Hepatocyte (in vitro differentiated cells): ENCODE measurements around the gene ACAP3.

Experiments used
- EZH2 ChIP-seq: fragments of 200-600 bp; sonication (generic); IDR thresholded peaks from 2 replicates; pipeline ENCODE4 v1.6.1; 2016; ENCODE audit warnings: antibody characterized with exemption, mild to moderate bottlenecking, borderline replicate concordance
- EZH2phosphoT487 ChIP-seq: fragments of 200-600 bp; sonication (generic); IDR thresholded peaks from one replicate; pipeline ENCODE4 v1.6.1; 2018; ENCODE audit warnings: antibody characterized with exemption, mild to moderate bottlenecking, low read depth, moderate library complexity; ENCODE audit not compliant: unreplicated experiment, severe bottlenecking
- TF ChIP-seq, protein P1 (sequence below): fragments of 200-600 bp; sonication (generic); IDR thresholded peaks from 2 replicates; pipeline ENCODE4 v1.5.1; 2016; ENCODE audit warnings: antibody characterized with exemption, mild to moderate bottlenecking; ENCODE audit not compliant: poor library complexity

DNA sequence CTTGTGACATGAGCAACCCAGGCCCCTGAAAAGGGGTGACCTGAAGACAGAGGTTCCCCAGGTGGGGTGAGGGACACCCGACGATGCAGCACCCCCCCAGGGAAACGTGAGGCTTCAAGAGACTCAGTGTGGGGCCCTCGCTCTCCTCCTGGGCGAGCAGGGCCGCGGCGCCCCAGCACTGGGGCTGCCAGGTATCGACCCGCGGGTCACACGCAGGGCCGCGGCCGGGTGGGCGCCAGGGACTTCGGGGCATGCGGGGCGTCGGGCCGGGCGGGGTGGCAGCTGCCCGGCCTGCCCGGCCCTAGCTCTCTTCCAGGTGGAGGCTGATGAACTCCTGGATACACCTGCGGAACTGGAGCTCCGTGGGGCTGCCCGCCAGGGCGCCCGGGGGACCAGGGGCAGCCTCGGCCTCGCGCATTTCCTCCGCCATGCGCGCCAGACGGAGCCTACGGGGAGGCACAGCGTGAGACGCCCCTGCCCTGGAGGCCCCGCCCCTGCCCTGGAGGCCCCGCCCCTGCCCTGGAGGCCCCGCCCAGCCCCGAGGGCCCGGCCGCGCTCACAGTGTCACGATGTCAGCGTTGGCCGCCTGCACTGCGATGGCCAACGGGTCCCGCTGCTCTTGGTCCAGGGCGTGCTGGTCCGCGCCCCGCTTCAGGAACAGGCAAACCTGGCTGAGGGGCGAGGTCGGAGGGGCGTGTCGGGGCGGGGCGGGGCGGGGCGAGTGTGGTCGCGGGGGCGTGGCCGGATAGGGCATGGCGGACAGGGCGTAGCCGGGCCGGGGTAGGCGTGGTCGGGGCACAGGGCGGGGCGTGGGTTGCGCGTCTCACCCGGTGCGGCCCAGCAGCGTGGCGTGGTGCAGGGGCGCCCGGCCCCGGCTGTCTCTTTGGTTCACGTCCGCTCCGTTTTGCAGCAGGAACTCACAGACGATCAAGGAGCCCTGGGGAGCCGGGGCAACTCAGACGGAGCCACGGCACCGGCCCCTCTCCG lies 14.2 kb downstream of the ACAP3 start:
- TF ChIP-seq, protein P1, sequence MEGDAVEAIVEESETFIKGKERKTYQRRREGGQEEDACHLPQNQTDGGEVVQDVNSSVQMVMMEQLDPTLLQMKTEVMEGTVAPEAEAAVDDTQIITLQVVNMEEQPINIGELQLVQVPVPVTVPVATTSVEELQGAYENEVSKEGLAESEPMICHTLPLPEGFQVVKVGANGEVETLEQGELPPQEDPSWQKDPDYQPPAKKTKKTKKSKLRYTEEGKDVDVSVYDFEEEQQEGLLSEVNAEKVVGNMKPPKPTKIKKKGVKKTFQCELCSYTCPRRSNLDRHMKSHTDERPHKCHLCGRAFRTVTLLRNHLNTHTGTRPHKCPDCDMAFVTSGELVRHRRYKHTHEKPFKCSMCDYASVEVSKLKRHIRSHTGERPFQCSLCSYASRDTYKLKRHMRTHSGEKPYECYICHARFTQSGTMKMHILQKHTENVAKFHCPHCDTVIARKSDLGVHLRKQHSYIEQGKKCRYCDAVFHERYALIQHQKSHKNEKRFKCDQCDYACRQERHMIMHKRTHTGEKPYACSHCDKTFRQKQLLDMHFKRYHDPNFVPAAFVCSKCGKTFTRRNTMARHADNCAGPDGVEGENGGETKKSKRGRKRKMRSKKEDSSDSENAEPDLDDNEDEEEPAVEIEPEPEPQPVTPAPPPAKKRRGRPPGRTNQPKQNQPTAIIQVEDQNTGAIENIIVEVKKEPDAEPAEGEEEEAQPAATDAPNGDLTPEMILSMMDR: no peak
- no peak for TF ChIP-seq EZH2
- no peak for TF ChIP-seq EZH2phosphoT487
